ENCODE data around the gene HBG1.

DNA sequence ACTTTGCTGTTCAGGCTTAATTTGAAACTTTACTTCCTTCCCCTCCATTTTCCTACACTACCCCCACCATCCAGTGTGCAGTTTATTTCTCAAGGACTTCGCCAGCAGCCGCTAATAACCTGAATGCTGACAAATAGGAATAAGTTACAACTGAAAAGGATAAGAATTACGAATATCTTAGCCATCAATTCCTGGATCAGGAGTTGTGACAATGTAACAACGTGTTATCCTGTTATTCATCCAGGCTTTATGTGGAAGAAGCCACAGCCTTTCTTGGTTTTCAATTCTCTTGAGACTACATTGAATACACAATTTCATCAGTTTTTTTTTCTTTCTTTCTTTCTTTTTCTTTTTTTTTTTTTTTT is 5.9 kb downstream of the HBG1 start:
- TF ChIP-seq, protein P1, sequence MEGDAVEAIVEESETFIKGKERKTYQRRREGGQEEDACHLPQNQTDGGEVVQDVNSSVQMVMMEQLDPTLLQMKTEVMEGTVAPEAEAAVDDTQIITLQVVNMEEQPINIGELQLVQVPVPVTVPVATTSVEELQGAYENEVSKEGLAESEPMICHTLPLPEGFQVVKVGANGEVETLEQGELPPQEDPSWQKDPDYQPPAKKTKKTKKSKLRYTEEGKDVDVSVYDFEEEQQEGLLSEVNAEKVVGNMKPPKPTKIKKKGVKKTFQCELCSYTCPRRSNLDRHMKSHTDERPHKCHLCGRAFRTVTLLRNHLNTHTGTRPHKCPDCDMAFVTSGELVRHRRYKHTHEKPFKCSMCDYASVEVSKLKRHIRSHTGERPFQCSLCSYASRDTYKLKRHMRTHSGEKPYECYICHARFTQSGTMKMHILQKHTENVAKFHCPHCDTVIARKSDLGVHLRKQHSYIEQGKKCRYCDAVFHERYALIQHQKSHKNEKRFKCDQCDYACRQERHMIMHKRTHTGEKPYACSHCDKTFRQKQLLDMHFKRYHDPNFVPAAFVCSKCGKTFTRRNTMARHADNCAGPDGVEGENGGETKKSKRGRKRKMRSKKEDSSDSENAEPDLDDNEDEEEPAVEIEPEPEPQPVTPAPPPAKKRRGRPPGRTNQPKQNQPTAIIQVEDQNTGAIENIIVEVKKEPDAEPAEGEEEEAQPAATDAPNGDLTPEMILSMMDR (IDR thresholded peaks at IDR 0.05), result no peak
- TF ChIP-seq POLR2AphosphoS5 (IDR thresholded peaks at IDR 0.05) (no peak), POLR2A (IDR thresholded peaks at IDR 0.05) (no peak), EP300 (IDR thresholded peaks at IDR 0.05) (no peak)

Measured in suprapubic skin (tissue), 4 donors.